ENCODE measurements around the gene PTGDS.

Gene PTGDS

GRCh38 chr9:136945333-136946227, 31.7 kb upstream of the PTGDS start:
- in situ Hi-C loops (cut with MboI; ENCODE audit: low pct_unique_long_range_greater_than_20kb, low sequenced_read_pairs), result no loop called here
- DNase-seq, result no peak

- no peak for DNase-seq
- in situ Hi-C loops (cut with MboI; ENCODE audit: low pct_unique_long_range_greater_than_20kb, low sequenced_read_pairs), result no loop called here
These were observed 30.9 kb upstream of the PTGDS start for GRCh38 chr9:136946228-136947027.

GRCh38 chr9:136947028-136947891, 30.0 kb upstream of the PTGDS start:
- no peak for DNase-seq
- in situ Hi-C loops (cut with MboI; ENCODE audit: low pct_unique_long_range_greater_than_20kb, low sequenced_read_pairs), result no loop called here

- peak; percentile 27 for DNase-seq
- in situ Hi-C loops (cut with MboI; ENCODE audit: low pct_unique_long_range_greater_than_20kb, low sequenced_read_pairs), result no loop called here
These were observed 29.3 kb upstream of the PTGDS start for GRCh38 chr9:136947955-136948510.

- in situ Hi-C loops (cut with MboI; ENCODE audit: low pct_unique_long_range_greater_than_20kb, low sequenced_read_pairs), result no loop called here
- no peak for DNase-seq
These were observed 28.0 kb upstream of the PTGDS start for GRCh38 chr9:136949239-136949816.

- in situ Hi-C loops (cut with MboI; ENCODE audit: low pct_unique_long_range_greater_than_20kb, low sequenced_read_pairs), result no loop called here
These were observed 27.3 kb upstream of the PTGDS start for GRCh38 chr9:136949817-136950655.

GRCh38 chr9:136950656-136951276, 26.5 kb upstream of the PTGDS start:
- no peak for DNase-seq
- in situ Hi-C loops (cut with MboI; ENCODE audit: low pct_unique_long_range_greater_than_20kb, low sequenced_read_pairs), result no loop called here

More at GRCh38 chr9:136949817-136950655, 27.3 kb upstream of the PTGDS start:
- peak; percentile 90 for DNase-seq

- no peak for DNase-seq
- in situ Hi-C loops (cut with MboI; ENCODE audit: low pct_unique_long_range_greater_than_20kb, low sequenced_read_pairs), result no loop called here
These were observed 25.6 kb upstream of the PTGDS start, which contains the start of gene LCN12 for GRCh38 chr9:136951541-136952320. TSS of gene LCN12 (plus strand) at chr9:136952273. CDS start at chr9:136952328, 55 bp downstream.

GRCh38 chr9:136952321-136952850, 24.9 kb upstream of the PTGDS start:
- no peak for DNase-seq
- in situ Hi-C loops (cut with MboI; ENCODE audit: low pct_unique_long_range_greater_than_20kb, low sequenced_read_pairs), result no loop called here

- in situ Hi-C loops (cut with MboI; ENCODE audit: low pct_unique_long_range_greater_than_20kb, low sequenced_read_pairs), result no loop called here
- DNase-seq, result no peak
These were observed 24.2 kb upstream of the PTGDS start for GRCh38 chr9:136952876-136953770.

GRCh38 chr9:136953771-136954269, 23.5 kb upstream of the PTGDS start:
- DNase-seq, result no peak
- in situ Hi-C loops (cut with MboI; ENCODE audit: low pct_unique_long_range_greater_than_20kb, low sequenced_read_pairs), result no loop called here

- no peak for DNase-seq
- in situ Hi-C loops (cut with MboI; ENCODE audit: low pct_unique_long_range_greater_than_20kb, low sequenced_read_pairs), result no loop called here
These were observed 22.8 kb upstream of the PTGDS start for GRCh38 chr9:136954270-136955083.

GRCh38 chr9:136955202-136955942, 21.9 kb upstream of the PTGDS start:
- in situ Hi-C loops (cut with MboI; ENCODE audit: low pct_unique_long_range_greater_than_20kb, low sequenced_read_pairs), result no loop called here
- no peak for DNase-seq

GRCh38 chr9:136955943-136956335, 21.4 kb upstream of the PTGDS start:
- no peak for DNase-seq
- in situ Hi-C loops (cut with MboI; ENCODE audit: low pct_unique_long_range_greater_than_20kb, low sequenced_read_pairs), result no loop called here

All from KBM-7 (cell line).